ENCODE measurements around the gene CLDN18. TPM values are rescaled to one million over a fixed set of nuclear protein-coding genes. Genes with fewer than 3 reads are reported as not detected.

CLDN18 gene
- total and polyA plus RNA-seq, 2 donors (not counting 3 experiments of a cell fraction or from before 2014, with no cell fraction given), result not detected

DNA sequence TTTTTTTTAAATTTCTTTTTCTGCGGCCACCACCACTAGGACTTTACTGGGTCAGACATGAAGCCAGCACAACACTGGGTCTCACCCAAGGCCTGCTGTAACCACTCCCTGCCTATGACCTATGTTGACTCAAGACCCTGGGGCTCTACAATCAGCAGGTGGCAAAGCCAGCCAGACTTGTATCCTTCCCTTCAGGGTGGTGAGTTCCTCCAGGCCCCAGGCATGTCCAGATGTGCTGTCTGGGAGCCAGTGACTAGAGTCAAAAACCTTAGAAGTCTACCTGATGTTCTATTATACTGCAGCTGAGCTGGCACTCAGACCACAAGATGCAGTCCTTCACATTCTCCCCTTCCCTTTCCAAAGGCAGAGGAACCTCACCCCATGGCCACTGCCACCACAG, 31.6 kb upstream of the CLDN18 start:
- dilution Hi-C loops (cut with MboI; ENCODE audit: extremely low pct_ligation_motif_present, low sequenced_read_pairs), result no loop called here
- BruUV-seq (replicated peaks), result no TSS peak
- TF ChIP-seq GATA2 (IDR thresholded peaks at IDR 0.05; ENCODE audit: insufficient read depth, insufficient read length, low read depth, low read length), result no peak
- TF ChIP-seq, protein P1, sequence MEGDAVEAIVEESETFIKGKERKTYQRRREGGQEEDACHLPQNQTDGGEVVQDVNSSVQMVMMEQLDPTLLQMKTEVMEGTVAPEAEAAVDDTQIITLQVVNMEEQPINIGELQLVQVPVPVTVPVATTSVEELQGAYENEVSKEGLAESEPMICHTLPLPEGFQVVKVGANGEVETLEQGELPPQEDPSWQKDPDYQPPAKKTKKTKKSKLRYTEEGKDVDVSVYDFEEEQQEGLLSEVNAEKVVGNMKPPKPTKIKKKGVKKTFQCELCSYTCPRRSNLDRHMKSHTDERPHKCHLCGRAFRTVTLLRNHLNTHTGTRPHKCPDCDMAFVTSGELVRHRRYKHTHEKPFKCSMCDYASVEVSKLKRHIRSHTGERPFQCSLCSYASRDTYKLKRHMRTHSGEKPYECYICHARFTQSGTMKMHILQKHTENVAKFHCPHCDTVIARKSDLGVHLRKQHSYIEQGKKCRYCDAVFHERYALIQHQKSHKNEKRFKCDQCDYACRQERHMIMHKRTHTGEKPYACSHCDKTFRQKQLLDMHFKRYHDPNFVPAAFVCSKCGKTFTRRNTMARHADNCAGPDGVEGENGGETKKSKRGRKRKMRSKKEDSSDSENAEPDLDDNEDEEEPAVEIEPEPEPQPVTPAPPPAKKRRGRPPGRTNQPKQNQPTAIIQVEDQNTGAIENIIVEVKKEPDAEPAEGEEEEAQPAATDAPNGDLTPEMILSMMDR (IDR thresholded peaks at IDR 0.05; ENCODE audit: extremely low read depth in 1 of 2, insufficient read depth in 1 of 2, low read depth in 1 of 2, low read length in 2 of 2), result no peak
- TF ChIP-seq JUN (IDR thresholded peaks at IDR 0.05; ENCODE audit: borderline replicate concordance, insufficient read depth, insufficient read length, low read depth), result no peak
- no peak for TF ChIP-seq EZH2 (IDR thresholded peaks at IDR 0.05; ENCODE audit: borderline replicate concordance, low read depth, low read length, severe bottlenecking)
- TF ChIP-seq MYC (IDR thresholded peaks at IDR 0.05; ENCODE audit: low read depth, low read length), result no peak
- TF ChIP-seq FOS (IDR thresholded peaks at IDR 0.05; ENCODE audit: borderline replicate concordance, insufficient read depth, low read length), result no peak
- no peak for TF ChIP-seq POLR2A (IDR thresholded peaks at IDR 0.05; ENCODE audit: low read depth, low read length)
- TF ChIP-seq, protein P2, sequence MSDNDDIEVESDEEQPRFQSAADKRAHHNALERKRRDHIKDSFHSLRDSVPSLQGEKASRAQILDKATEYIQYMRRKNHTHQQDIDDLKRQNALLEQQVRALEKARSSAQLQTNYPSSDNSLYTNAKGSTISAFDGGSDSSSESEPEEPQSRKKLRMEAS (IDR thresholded peaks at IDR 0.05; ENCODE audit: insufficient read depth, insufficient read length), result no peak
- no peak for TF ChIP-seq POLR2AphosphoS5 (IDR thresholded peaks at IDR 0.05; ENCODE audit: insufficient read depth, low read depth, low read length)
- no peak overlapping the region for H3K4me2 ChIP-seq (ENCODE audit: insufficient read depth, low read length)
- DNase-seq (ENCODE audit: low read depth, low spot score) (no peak), FAIRE-seq (no peak)
- H4K20me1 ChIP-seq (replicated peaks; ENCODE audit: control insufficient read depth, extremely low read depth, insufficient read depth, low read length), result no peaks in the 10 kb centered on the region
- H3K9me3 ChIP-seq (replicated peaks; ENCODE audit: control insufficient read depth, insufficient read depth, low read length), result no peaks in the 10 kb centered on the region
- H3K79me2 ChIP-seq (ENCODE audit: control insufficient read depth, insufficient read depth, low read length), result no peaks in the 10 kb centered on the region
- no peak overlapping the region for H2AFZ ChIP-seq (ENCODE audit: low read depth, low read length)
- intact Hi-C loops (cut with micrococcal nuclease), result no loop called here
- ChIA-PET POLR2A (no interaction called here), CTCF (no interaction called here)
- no peaks in the 10 kb centered on the region for H3K4me1 ChIP-seq (ENCODE audit: control insufficient read depth, extremely low read depth, insufficient read depth, low read length)
- no peak overlapping the region for H3K9ac ChIP-seq (replicated peaks; ENCODE audit: extremely low read depth, insufficient read depth, low read length)
- H3K36me3 ChIP-seq (ENCODE audit: control insufficient read depth in 2 of 2, extremely low read depth in 1 of 2, insufficient read depth in 2 of 2, low read length in 2 of 2), result no peaks in the 10 kb centered on the region
- peaks cover 0 to 2% of the 10 kb centered on the region in 2 experiments for H3K27me3 ChIP-seq (ENCODE audit: control insufficient read depth in 2 of 2, insufficient read depth in 2 of 2, low read length in 2 of 2)
- no peaks in the 10 kb centered on the region for H3K9me1 ChIP-seq (replicated peaks; ENCODE audit: control insufficient read depth, extremely low read depth, insufficient read depth, low read length)
- H3K4me3 ChIP-seq (replicated peaks in 1 of 3; ENCODE audit: insufficient read depth in 1 of 3, low read depth in 1 of 3, low read length in 3 of 3), result no peak overlapping the region
- no peak overlapping the region for H3K27ac ChIP-seq (ENCODE audit: insufficient read depth, low read depth, low read length)
